Omental fat pad (tissue), 4 donors: ENCODE results near the gene OMD. TPM values are rescaled to one million over a fixed set of nuclear protein-coding genes. Genes with fewer than 3 reads are reported as not detected.

Experiments
- ATAC-seq: fragments of 150-250 bp; one replicate; pipeline ENCODE4 v1.9.1; 2016; ENCODE audit warnings: mild to moderate bottlenecking, moderate library complexity; ENCODE audit not compliant: low FRiP score
- DNase-seq: peaks from one replicate; pipeline ENCODE4 v3.0.0-alpha.2; 2019; ENCODE audit warnings: low spot score
- total RNA-seq, 4 donors: library from RNA; depleted of rRNA; stranded (reverse); fragments of >200 nt; gene quantifications; one replicate each; pipeline ENCODE4 v1.1.0, GENCODE V29; 2016
- TF ChIP-seq, protein P1 (sequence below), 3 donors: fragments of 450-650 bp; IDR thresholded peaks; one replicate each; pipeline ENCODE4 v1.5.1; 2016 to 2017; ENCODE audit warnings: antibody characterized with exemption in 3 of 3, mild to moderate bottlenecking in 3 of 3, moderate library complexity in 2 of 3

Gene OMD
- total RNA-seq, 4 donors from 2014 or later = 10.2 to 122 (median 40.2) TPM

DNA sequence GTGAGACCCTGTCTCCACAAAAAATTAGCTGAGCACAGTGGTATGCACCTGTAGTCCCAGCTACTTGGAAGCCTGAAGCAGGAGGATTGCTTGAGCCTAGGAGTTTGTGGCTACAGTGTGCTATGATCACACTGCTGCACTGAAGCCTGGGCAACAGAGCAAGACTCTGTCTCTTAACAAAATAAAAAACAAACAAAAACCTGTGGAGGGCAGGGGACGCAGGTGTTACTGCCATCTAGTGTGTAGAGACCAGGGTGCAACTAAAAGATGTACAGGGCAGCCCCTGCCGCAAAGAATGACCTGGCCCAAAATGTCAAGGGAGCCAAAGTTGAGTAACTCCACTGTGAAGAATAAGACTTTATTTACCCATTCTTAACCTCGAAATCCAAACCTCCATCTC lies 30.9 kb upstream of the OMD start:
- TF ChIP-seq, protein P1, sequence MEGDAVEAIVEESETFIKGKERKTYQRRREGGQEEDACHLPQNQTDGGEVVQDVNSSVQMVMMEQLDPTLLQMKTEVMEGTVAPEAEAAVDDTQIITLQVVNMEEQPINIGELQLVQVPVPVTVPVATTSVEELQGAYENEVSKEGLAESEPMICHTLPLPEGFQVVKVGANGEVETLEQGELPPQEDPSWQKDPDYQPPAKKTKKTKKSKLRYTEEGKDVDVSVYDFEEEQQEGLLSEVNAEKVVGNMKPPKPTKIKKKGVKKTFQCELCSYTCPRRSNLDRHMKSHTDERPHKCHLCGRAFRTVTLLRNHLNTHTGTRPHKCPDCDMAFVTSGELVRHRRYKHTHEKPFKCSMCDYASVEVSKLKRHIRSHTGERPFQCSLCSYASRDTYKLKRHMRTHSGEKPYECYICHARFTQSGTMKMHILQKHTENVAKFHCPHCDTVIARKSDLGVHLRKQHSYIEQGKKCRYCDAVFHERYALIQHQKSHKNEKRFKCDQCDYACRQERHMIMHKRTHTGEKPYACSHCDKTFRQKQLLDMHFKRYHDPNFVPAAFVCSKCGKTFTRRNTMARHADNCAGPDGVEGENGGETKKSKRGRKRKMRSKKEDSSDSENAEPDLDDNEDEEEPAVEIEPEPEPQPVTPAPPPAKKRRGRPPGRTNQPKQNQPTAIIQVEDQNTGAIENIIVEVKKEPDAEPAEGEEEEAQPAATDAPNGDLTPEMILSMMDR (IDR thresholded peaks at IDR 0.05) = no peak
- DNase-seq = no peak
- no peak for ATAC-seq

DNA sequence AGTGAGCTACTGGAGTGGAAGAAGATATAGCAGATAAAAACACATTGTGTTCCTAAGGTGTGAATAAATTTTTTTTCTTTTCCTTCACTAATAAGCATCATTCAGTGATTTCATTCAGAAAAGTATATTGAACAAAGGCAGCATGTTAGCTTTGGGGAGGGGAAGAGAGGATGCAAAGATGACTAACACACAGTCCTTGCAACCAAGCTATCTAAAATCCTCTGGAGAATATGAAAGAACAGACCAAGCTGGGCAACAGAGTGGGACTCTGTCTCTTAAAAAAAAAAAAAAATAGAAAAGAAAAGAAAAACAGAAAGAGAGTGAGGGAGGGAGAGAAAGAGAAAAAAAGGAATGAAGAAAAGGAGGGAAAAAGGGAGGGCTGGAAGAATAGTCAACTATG lies 22.3 kb upstream of the OMD start:
- TF ChIP-seq, protein P1 (IDR thresholded peaks at IDR 0.05) = no peak
- no peak for ATAC-seq
- DNase-seq = no peak

DNA sequence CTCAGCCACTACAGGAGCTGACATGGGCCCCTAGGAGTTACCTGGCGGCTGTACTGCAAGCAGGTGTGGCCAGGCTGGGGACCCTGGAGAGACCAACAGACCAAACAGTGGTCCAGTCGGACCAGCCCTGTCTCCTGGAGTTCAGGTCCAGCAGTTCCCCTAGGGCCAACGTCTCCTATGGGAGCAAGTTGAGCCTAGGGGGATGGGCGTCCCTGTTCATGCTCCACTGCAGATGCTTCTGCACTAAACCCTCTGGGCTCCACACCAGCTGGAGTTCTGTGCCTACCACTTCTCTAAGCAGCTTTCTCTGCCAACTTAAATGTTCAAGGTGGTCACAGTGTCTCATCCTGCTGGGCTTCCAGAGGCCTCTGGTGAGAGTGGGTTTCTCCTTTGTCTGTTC lies 20.6 kb upstream of the OMD start:
- ATAC-seq (no peak), DNase-seq (no peak)
- TF ChIP-seq, protein P1 (IDR thresholded peaks at IDR 0.05) = no peak

DNA sequence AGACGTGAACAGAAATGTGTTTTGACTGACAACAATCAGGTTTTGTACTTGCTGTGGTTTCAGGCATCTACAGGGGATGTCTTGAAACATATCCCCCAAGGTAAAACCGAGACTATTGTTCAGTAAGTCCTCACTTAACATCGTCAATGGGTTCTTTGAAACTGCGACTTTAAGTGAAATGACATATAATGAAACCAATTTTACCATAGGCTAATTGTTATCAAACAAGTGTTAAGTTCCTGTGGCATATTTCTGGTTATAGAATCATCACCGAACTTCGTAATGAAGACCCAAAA lies 16.4 kb upstream of the OMD start:
- no peak for DNase-seq
- ATAC-seq = no peak
- TF ChIP-seq, protein P1 (IDR thresholded peaks at IDR 0.05) = no peak

DNA sequence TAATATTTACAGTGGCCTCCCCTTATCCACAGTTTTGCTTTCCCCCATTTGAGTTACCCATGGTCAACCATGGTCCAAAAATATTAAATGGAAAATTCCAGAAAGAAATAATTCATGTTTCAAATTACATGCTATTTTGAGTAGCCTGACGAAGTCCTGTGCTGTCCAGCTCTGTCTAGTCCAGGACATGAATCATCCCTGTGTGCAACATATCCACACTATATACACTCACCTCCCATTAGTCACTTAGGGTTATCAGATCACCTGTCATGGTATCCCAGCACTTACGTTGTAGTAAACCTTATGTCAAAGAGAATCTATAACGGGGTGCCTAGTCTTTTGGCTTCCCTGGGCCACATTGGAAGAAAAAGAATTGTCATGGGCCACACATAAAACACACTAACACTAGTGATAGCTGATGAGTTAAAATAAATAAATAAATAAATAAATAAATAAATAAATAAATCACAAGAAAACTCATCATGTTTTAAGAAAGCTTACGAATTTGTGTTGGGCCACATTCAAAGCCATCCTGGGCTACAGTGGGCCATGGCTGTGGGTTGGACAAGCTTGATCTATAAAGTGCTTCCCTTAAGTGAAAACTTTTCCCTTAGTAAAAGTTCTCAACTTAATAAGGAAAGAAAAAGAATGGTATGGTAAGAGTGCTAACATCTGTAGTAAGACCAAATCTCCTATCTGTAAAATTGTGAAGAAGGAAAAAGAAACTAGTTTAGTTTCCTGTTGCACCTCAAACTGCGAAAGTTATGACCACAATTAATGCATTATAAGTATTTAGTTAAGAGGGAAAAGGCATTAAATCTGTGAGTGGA lies 15.9 kb upstream of the OMD start:
- no peak for DNase-seq
- TF ChIP-seq, protein P1 (IDR thresholded peaks at IDR 0.05) = no peak
- no peak for ATAC-seq

DNA sequence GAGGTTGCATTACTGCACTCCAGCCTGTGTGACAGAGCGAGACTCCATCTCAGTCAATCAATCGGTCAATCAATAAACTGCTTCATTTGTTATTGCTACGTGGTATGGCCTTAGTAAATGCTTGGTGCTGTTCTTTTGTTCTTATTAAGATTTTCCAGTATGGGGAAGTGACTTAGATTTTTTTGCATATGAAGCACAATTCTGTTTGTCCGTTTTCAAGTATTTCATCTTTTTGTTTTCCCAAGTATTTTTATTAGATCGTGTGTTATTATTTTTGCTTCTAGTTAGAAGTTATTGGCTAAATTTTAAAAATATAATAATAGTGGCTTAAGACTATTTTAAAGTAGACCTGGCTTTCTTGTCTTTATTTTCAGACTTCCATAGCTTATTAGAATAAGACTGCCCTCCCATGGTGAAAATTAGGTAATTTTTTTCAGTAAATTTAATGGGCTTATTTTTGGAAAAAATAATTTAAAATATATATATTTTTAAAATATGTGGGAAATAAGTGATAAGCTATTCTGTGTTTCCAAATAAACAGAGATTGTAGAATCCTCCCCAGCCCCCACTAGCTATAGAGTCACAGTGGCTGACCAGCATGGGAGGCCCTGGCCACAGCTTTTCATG lies 14.7 kb upstream of the OMD start:
- TF ChIP-seq, protein P1 (IDR thresholded peaks at IDR 0.05) = no peak
- DNase-seq (no peak), ATAC-seq (no peak)

DNA sequence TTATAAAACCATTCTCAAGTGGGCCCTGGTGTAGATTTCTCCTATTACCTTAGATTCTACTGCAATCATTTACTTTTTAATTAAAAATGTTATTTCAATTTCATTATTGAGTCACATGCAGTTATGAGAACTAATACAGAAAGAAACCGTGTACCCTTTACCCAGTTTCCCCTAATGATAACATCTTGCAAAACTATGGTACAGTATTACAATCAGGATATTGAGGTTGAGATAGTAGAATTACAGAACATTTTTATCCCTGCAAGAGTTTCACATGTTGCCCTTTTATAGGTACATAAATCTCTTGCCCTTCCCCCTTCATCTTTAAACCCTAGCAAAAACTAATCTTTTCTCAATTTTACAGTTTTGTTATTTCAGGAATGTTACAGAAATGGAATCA lies 11.0 kb upstream of the OMD start:
- ATAC-seq (no peak), DNase-seq (no peak)
- TF ChIP-seq, protein P1 (IDR thresholded peaks at IDR 0.05) = no peak
